GM18505 (cell line): ENCODE results near the gene KIF14.
"Not testable (repeated sequence)": the region's sequence is repeated elsewhere in the genome, so short reads cannot be mapped to it uniquely, and the experiment has no call there.

Experiments
- ATAC-seq: cut with Tn5 transposase; IDR thresholded peaks from one replicate; pipeline ENCODE4 v1.9.1; 2021; ENCODE audit not compliant: unreplicated experiment
- POLR2A ChIP-seq: IDR thresholded peaks from 4 replicates; pipeline ENCODE4 v1.6.1; 2011; ENCODE audit warnings: borderline replicate concordance; ENCODE audit not compliant: insufficient read depth, insufficient read length; ENCODE audit errors: extremely low read depth

KIF14 gene

GRCh38 chr1:200550367-200550766 lies 70.2 kb downstream of the KIF14 start:
- TF ChIP-seq POLR2A = no peak
- ATAC-seq = no peak

- no peak for ATAC-seq
- TF ChIP-seq POLR2A = no peak
Measured at GRCh38 chr1:200547386-200547785, 73.2 kb downstream of the KIF14 start.

GRCh38 chr1:200546577-200546976 lies 74.0 kb downstream of the KIF14 start:
- no peak for TF ChIP-seq POLR2A
- ATAC-seq = no peak

GRCh38 chr1:200542162-200542561 lies 78.4 kb downstream of the KIF14 start:
- no peak for ATAC-seq
- no peak for TF ChIP-seq POLR2A

- TF ChIP-seq POLR2A = no peak
- no peak for ATAC-seq
Measured at GRCh38 chr1:200540281-200540680, 80.3 kb downstream of the KIF14 start.

- no peak for ATAC-seq
Measured at GRCh38 chr1:200538179-200538578, 82.4 kb downstream of the KIF14 start.

GRCh38 chr1:200535605-200536004 lies 84.9 kb downstream of the KIF14 start:
- TF ChIP-seq POLR2A = no peak
- peak; percentile 58 for ATAC-seq

More at GRCh38 chr1:200538179-200538578, 82.4 kb downstream of the KIF14 start:
- no peak for TF ChIP-seq POLR2A

GRCh38 chr1:200530623-200531261 lies 89.8 kb downstream of the KIF14 start:
- no peak for ATAC-seq
- no peak for TF ChIP-seq POLR2A

- ATAC-seq = no peak
- no peak for TF ChIP-seq POLR2A
Measured at GRCh38 chr1:200528858-200529606, 91.5 kb downstream of the KIF14 start.

- ATAC-seq = no peak
Measured at GRCh38 chr1:200527670-200528069, 92.9 kb downstream of the KIF14 start.

GRCh38 chr1:200526709-200527612 lies 93.6 kb downstream of the KIF14 start:
- no peak for ATAC-seq
- no peak for TF ChIP-seq POLR2A

More at GRCh38 chr1:200527670-200528069, 92.9 kb downstream of the KIF14 start:
- TF ChIP-seq POLR2A = no peak

- no peak for TF ChIP-seq POLR2A
- no peak for ATAC-seq
Measured at GRCh38 chr1:200525090-200525987, 95.2 kb downstream of the KIF14 start.

- ATAC-seq = not testable (repeated sequence)
Measured at GRCh38 chr1:200524551-200524950, 96.0 kb downstream of the KIF14 start.
